CD4-positive, alpha-beta memory T cell (primary cell): Measurements from ENCODE around the gene TRPM8. TPM values are rescaled to one million over a fixed set of nuclear protein-coding genes. Genes with fewer than 3 reads are reported as not detected.

ENCODE experiments used
- CTCF ChIA-PET: fragments of 350-600 bp; sonication (Branson Sonifier 250); formaldehyde crosslinking; loops from one replicate; lab custom pipeline; 2021; ENCODE audit warnings: inconsistent platforms; ENCODE audit not compliant: partially characterized antibody; lab: Charles Lee
- POLR2A ChIA-PET: fragments of 350-600 bp; sonication (Branson Sonifier 250); formaldehyde crosslinking; loops from one replicate; lab custom pipeline; 2021; ENCODE audit not compliant: partially characterized antibody; lab: Charles Lee
- DNase-seq, 5 donors: peaks; one replicate each; pipeline versions ENCODE4 v3.0.0 to v3.0.0-alpha.2; 2020 to 2022; ENCODE audit warnings: mixed read lengths in 1 of 5
- H3K27ac ChIP-seq: one replicate; pipeline ENCODE4 v1.7.0; 2013; ENCODE audit warnings: low read depth, low read length
- H3K27me3 ChIP-seq: 2 replicates; pipeline ENCODE4 v1.7.0; 2013; ENCODE audit warnings: mild to moderate bottlenecking, low read length, moderate library complexity; ENCODE audit not compliant: insufficient read depth
- H3K36me3 ChIP-seq: 2 replicates; pipeline ENCODE4 v1.7.0; 2013; ENCODE audit warnings: mild to moderate bottlenecking, low read length, moderate library complexity; ENCODE audit not compliant: insufficient read depth
- H3K4me1 ChIP-seq: 2 replicates; pipeline ENCODE4 v1.7.0; 2013; ENCODE audit warnings: mild to moderate bottlenecking, low read length, moderate library complexity; ENCODE audit not compliant: insufficient read depth
- H3K4me3 ChIP-seq, 2 donors: one replicate each; pipeline ENCODE4 v1.7.0; 2013; ENCODE audit warnings: low read length in 2 of 2, mild to moderate bottlenecking in 1 of 2
- H3K9me3 ChIP-seq, 2 donors: one replicate each; pipeline ENCODE4 v1.7.0; 2013; ENCODE audit warnings: low read length in 2 of 2, control low read depth in 1 of 2; ENCODE audit not compliant: control insufficient read depth in 1 of 2
- H3K27ac Mint-ChIP-seq, 7 donors: one replicate each; pipeline ENCODE4 v1.8.0; 2020 to 2021; ENCODE audit warnings: mixed read lengths in 7 of 7, mild to moderate bottlenecking in 6 of 7, inconsistent platforms in 3 of 7, moderate library complexity in 3 of 7
- H3K27me3 Mint-ChIP-seq, 2 donors: one replicate each; pipeline ENCODE4 v1.8.0; 2020 to 2021; ENCODE audit warnings: mixed read lengths in 2 of 2
- H3K36me3 Mint-ChIP-seq, 2 donors: one replicate each; pipeline ENCODE4 v1.8.0; 2020 to 2021; ENCODE audit warnings: mixed read lengths in 2 of 2, inconsistent platforms in 1 of 2, mild to moderate bottlenecking in 1 of 2
- H3K4me1 Mint-ChIP-seq, 4 donors: one replicate each; pipeline ENCODE4 v1.8.0; 2020 to 2021; ENCODE audit warnings: mixed read lengths in 4 of 4, mild to moderate bottlenecking in 1 of 4
- H3K4me3 Mint-ChIP-seq, 8 donors: one replicate each; pipeline ENCODE4 v1.8.0; 2020 to 2021; ENCODE audit warnings: mixed read lengths in 8 of 8, mild to moderate bottlenecking in 7 of 8, moderate library complexity in 6 of 8, inconsistent platforms in 3 of 8
- H3K9me3 Mint-ChIP-seq, 8 donors: one replicate each; pipeline ENCODE4 v1.8.0; 2020 to 2021; ENCODE audit warnings: mixed read lengths in 8 of 8, mild to moderate bottlenecking in 5 of 8, inconsistent platforms in 3 of 8, moderate library complexity in 1 of 8
- intact Hi-C: fragments of 100-400 bp; cut with micrococcal nuclease; formaldehyde crosslinking; loops from one replicate; pipeline ENCODE4 v1.15.1; 2023
- polyA plus RNA-seq, 2 donors: library from polyadenylated mRNA; unstranded; fragments of 300-500 nt; fragmentation: Illumina TruSeq; gene quantifications; one replicate each; pipeline ENCODE4 v1.2.3, GENCODE V29; 2021
- total RNA-seq, 2 experiments: library from RNA; stranded (reverse); gene quantifications; one replicate each; pipeline ENCODE4 v1.2.3, GENCODE V29; 2021

The TRPM8 gene
- total and polyA plus RNA-seq, 4 experiments from 2014 or later, result not detected

DNA sequence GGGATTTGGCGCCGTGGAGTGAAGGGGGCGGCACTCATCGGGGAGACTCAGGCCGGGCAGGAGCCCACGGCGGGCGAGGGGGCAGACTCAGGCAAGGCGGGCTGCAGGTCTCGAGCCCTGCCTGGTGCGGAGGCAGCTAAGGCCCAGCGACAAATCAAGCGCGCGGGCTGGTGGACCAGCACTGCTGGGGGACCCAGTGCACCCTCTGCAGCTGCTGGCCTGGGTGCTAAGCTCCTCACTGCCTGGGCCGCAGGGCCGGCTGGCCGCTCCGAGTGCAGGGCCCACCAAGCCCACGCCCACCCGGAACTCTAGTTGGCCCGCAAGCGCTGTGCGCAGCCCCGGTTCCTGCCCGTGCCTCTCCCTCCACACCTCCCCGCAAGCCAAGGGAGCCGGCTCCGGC, 107.1 kb downstream of the TRPM8 start:
- DNase-seq, result no peak
- no peak overlapping the region for H3K27ac ChIP-seq
- peaks cover 43% of the 10 kb centered on the region for H3K4me1 ChIP-seq
- ChIA-PET CTCF (interaction anchor here (1.0 to 3.4 kb wide), 2 partner anchors 8 to 35 kb away, joined by 3 to 16 read pairs; no protein-coding TSS in a partner anchor), POLR2A (interaction anchor here (0.6 to 1.6 kb wide), 5 partner anchors 9 to 401 kb away, joined by 3 to 5 read pairs (median 4); no protein-coding TSS in a partner anchor)
- no peaks in the 10 kb centered on the region for H3K27me3 Mint-ChIP-seq
- peak overlapping the region in 1 of 8 donors; percentile 70 for H3K4me3 Mint-ChIP-seq
- H3K27ac Mint-ChIP-seq, result no peak overlapping the region
- H3K27me3 ChIP-seq, result no peaks in the 10 kb centered on the region
- no peak overlapping the region for H3K4me3 ChIP-seq
- no peaks in the 10 kb centered on the region for H3K36me3 ChIP-seq
- no peaks in the 10 kb centered on the region for H3K9me3 ChIP-seq
- H3K9me3 Mint-ChIP-seq, result peaks cover 0 to 10% (median under 1%) of the 10 kb centered on the region in 8 donors
- intact Hi-C loops, result no loop called here
- no peaks in the 10 kb centered on the region for H3K36me3 Mint-ChIP-seq
- peaks cover 38 to 64% (median 52%) of the 10 kb centered on the region in 4 donors for H3K4me1 Mint-ChIP-seq

DNA sequence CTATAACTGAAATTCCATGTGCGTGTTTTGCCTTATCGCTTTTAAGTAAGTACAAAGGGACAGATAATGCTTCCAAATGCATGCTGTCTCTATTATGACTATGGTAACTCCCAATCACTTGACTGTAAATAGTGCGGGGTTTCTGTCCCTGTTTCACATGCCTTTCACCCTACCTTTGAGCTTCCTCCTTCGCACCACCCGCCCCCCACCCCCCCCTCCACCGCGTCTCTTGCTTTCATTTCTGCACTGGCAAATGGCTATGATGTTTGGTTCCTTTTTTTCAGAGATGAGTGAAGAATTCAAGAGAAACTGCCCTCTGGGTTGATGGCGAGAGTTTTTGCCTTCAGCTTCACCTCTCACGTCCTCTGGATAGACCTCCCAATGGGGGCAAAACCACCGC, 108.3 kb downstream of the TRPM8 start:
- CTCF ChIA-PET, result interaction anchor here (0.7 to 3.4 kb wide), 3 partner anchors 8 to 477 kb away, joined by 3 to 16 read pairs (median 4); no protein-coding TSS in a partner anchor
- POLR2A ChIA-PET, result interaction anchor here (0.6 to 3.6 kb wide), 12 partner anchors 18 to 421 kb away, joined by 3 to 29 read pairs (median 4); no protein-coding TSS in a partner anchor
- intact Hi-C loops, result no loop called here
- Histone ChIP-seq H3K4me1 (peaks cover 54% of the 10 kb centered on the region), H3K27me3 (no peaks in the 10 kb centered on the region), H3K27ac (peak overlapping the region; percentile 33), H3K9me3 (no peaks in the 10 kb centered on the region), H3K4me3 (peak overlapping the region; percentile 48 to 56), H3K36me3 (no peaks in the 10 kb centered on the region)
- Mint-ChIP-seq H3K36me3 (no peaks in the 10 kb centered on the region), H3K27me3 (no peaks in the 10 kb centered on the region), H3K4me1 (peaks cover 38 to 73% (median 56%) of the 10 kb centered on the region in 4 donors), H3K4me3 (peak overlapping the region; percentile 46 to 92 (median 84)), H3K9me3 (peaks cover 0 to 10% (median under 1%) of the 10 kb centered on the region in 8 donors), H3K27ac (peak overlapping the region; percentile 48 to 90 (median 74))
- DNase-seq, result peak; percentile 31 to 43 (median 39)

DNA sequence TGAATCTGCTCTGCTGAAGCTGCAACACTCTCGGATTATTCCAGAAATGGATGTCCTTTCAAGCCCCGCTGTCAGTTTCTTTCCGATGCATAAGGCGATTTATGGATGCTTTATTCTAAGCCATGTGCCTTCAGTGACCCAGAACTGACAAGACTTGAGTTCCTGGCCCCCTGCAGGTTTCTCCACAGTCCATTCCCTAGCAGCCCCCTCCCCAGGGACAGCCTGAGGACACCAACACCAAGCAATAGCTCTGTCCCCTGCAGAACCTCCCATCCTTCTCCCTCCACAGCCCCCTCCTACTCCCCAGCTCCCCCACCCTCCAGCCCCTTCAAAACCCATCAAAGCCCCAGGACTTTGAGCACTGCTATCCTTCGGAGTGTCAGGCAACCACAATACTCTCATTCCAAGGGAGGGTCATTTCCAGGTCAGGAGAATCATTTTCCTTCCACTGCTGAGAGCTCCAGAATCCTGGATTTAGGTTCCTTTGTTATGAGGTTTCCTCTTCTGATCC, 108.8 kb downstream of the TRPM8 start:
- Mint-ChIP-seq H3K27ac (peak overlapping the region; percentile 65 to 90 (median 74)), H3K9me3 (peaks cover 0 to 15% (median under 1%) of the 10 kb centered on the region in 8 donors), H3K36me3 (no peaks in the 10 kb centered on the region), H3K4me1 (peaks cover 42 to 78% (median 61%) of the 10 kb centered on the region in 4 donors), H3K27me3 (no peaks in the 10 kb centered on the region), H3K4me3 (peak overlapping the region; percentile 46 to 92 (median 84))
- intact Hi-C loops, result no loop called here
- DNase-seq, result no peak
- Histone ChIP-seq H3K9me3 (no peaks in the 10 kb centered on the region), H3K4me3 (peak overlapping the region; percentile 48 to 56), H3K4me1 (peaks cover 58% of the 10 kb centered on the region), H3K27me3 (no peaks in the 10 kb centered on the region), H3K27ac (peak overlapping the region; percentile 33), H3K36me3 (no peaks in the 10 kb centered on the region)
- ChIA-PET CTCF (interaction anchor here (0.7 to 3.4 kb wide), 3 partner anchors 8 to 477 kb away, joined by 3 to 16 read pairs (median 4); no protein-coding TSS in a partner anchor), POLR2A (interaction anchor here (0.8 to 3.6 kb wide), 11 partner anchors 23 to 421 kb away, joined by 3 to 29 read pairs (median 3); no protein-coding TSS in a partner anchor)

DNA sequence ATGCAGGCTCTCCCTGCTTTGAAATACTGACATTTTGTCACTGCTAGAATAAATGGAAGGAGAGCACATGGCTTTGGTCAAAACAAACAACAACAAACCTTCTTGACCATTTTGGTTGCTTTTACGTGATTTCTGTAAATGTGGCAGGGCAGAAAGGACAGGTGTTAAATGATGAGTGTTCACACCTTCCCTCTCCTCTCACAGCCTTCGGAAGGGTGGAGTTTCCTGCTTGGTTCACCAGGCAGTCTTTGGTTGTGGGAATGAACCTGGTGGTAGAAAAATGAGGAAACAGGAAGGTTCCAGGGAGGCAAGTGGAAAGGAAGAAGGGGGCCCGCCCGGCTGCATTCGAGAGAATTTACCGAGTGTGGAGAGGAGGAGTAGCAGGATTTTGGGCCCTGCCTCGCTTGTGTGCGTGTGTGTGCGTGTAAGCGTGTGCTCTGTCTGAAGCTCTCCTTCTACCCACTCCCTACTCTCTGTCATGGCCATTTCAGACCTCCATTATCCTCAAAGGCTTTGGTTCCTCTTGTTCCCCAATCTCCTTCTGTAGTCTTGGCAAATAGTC, 109.6 kb downstream of the TRPM8 start:
- H3K4me1 ChIP-seq, result peaks cover 67% of the 10 kb centered on the region
- H3K9me3 Mint-ChIP-seq, result peaks cover 0 to 15% (median 2%) of the 10 kb centered on the region in 8 donors
- no peaks in the 10 kb centered on the region for H3K36me3 ChIP-seq
- H3K27ac ChIP-seq, result peak overlapping the region; percentile 3
- no peaks in the 10 kb centered on the region for H3K36me3 Mint-ChIP-seq
- H3K27me3 ChIP-seq, result no peaks in the 10 kb centered on the region
- H3K4me3 ChIP-seq, result no peak overlapping the region
- POLR2A ChIA-PET, result interaction anchor here (0.8 to 3.6 kb wide), 6 partner anchors 24 to 263 kb away, joined by 3 to 29 read pairs (median 3); no protein-coding TSS in a partner anchor
- H3K27me3 Mint-ChIP-seq, result no peaks in the 10 kb centered on the region
- peak overlapping the region; percentile 46 to 92 (median 82) for H3K4me3 Mint-ChIP-seq
- no peaks in the 10 kb centered on the region for H3K9me3 ChIP-seq
- peak overlapping the region; percentile 65 to 88 (median 74) for H3K27ac Mint-ChIP-seq
- peak in 3 of 5 donors; percentile 2 to 25 (median 13) for DNase-seq
- CTCF ChIA-PET, result interaction anchor here (1.0 to 3.4 kb wide), 2 partner anchors 37 to 476 kb away, joined by 4 to 16 read pairs; no protein-coding TSS in a partner anchor
- H3K4me1 Mint-ChIP-seq, result peaks cover 49 to 86% (median 66%) of the 10 kb centered on the region in 4 donors
- intact Hi-C loops, result no loop called here

DNA sequence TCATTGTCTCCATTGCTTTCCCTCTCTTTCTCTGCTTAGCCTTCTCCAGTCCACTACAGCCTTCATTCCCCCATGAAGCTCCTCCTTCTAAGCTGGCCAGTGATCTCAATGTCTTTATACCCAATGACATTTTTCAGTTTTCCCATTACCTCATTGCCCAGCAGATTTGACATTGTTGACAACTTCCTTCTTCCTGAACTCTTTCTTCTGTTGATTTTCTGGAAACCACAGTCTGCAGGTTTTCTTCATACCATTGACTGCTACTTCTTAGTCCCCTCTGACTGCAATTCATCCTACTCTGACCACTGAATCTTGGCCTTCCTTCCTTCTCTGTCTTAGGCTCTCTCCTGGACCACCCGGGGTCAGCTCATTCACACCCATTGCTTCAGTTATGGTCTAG, 110.5 kb downstream of the TRPM8 start:
- Mint-ChIP-seq H3K27ac (peak overlapping the region; percentile 58 to 88 (median 69)), H3K4me3 (peak overlapping the region in 7 of 8 donors; percentile 17 to 90 (median 47)), H3K9me3 (peaks cover 2 to 18% (median 4%) of the 10 kb centered on the region in 8 donors), H3K36me3 (peaks cover 0 to 4% of the 10 kb centered on the region in 2 donors), H3K27me3 (no peaks in the 10 kb centered on the region), H3K4me1 (peaks cover 57 to 89% (median 73%) of the 10 kb centered on the region in 4 donors)
- Histone ChIP-seq H3K36me3 (no peaks in the 10 kb centered on the region), H3K4me1 (peaks cover 75% of the 10 kb centered on the region), H3K4me3 (no peak overlapping the region), H3K27me3 (no peaks in the 10 kb centered on the region), H3K27ac (no peak overlapping the region), H3K9me3 (no peaks in the 10 kb centered on the region)
- intact Hi-C loops, result no loop called here
- no peak for DNase-seq
- POLR2A ChIA-PET, result interaction anchor here (0.7 to 3.6 kb wide), 2 partner anchors 37 to 241 kb away, joined by 3 to 29 read pairs; no protein-coding TSS in a partner anchor
- CTCF ChIA-PET, result no interaction called here

DNA sequence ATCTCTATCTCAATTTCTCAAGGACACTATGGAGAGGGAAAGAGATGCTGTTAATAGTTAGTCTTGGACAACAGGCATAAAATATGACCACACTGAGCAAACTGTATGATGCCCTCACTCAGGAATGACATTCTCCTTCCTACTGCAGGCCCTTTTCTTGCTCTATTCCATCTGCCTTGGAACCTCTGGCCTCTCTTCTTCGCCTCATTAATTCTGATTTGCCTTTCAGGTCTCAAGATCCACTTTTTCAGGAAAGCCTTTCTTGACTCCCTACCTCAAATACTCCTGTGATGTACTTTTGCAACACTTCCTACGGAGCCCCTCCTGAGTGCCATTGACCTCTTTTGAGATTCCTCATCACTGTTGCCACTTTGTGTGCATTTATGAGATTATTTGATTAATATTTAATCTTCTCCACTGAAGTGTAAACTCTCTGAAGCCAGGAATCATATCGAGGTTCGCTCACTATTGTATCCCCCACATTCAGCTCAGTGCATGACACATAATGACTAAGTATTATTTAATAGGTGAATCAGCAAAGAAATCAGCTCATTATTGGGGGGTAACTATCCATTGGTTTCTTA, 112.1 kb downstream of the TRPM8 start:
- H3K4me3 Mint-ChIP-seq, result peak overlapping the region in 2 of 8 donors; percentile 17 to 40
- peaks cover 0 to 1% of the 10 kb centered on the region in 2 donors for H3K27me3 Mint-ChIP-seq
- H3K36me3 Mint-ChIP-seq, result peaks cover 5 to 13% of the 10 kb centered on the region in 2 donors
- ChIA-PET POLR2A (no interaction called here), CTCF (interaction anchor here (0.9 kb wide), 1 partner anchor 471 kb away, joined by 3 read pairs; no protein-coding TSS in a partner anchor)
- Histone ChIP-seq H3K9me3 (peaks cover 0 to 5% of the 10 kb centered on the region in 2 donors), H3K27me3 (no peaks in the 10 kb centered on the region), H3K4me3 (no peak overlapping the region), H3K36me3 (no peaks in the 10 kb centered on the region), H3K27ac (no peak overlapping the region), H3K4me1 (peaks cover 86% of the 10 kb centered on the region)
- intact Hi-C loops, result no loop called here
- H3K27ac Mint-ChIP-seq, result peak overlapping the region in 2 of 7 donors; percentile 30 to 57
- H3K4me1 Mint-ChIP-seq, result peaks cover 59 to 90% (median 72%) of the 10 kb centered on the region in 4 donors
- no peak for DNase-seq
- H3K9me3 Mint-ChIP-seq, result peaks cover 5 to 30% (median 17%) of the 10 kb centered on the region in 8 donors
